WTC11 (cell line): ENCODE measurements around the gene KAT6B. TPM values are rescaled to one million over a fixed set of nuclear protein-coding genes. Genes with fewer than 3 reads are reported as not detected.

ENCODE experiments used
- ATAC-seq: fragments of 200-7000 bp; cut with Tn5 transposase; 2 replicates; pipeline ENCODE4 v1.10.0; 2021; ENCODE audit warnings: mild to moderate bottlenecking, moderate library complexity
- CTCF ChIA-PET: fragments of 300-600 bp; sonication (Branson Sonifier 250); formaldehyde crosslinking; loops from one replicate; lab custom pipeline; 2021; ENCODE audit warnings: antibody characterized with exemption; lab: Charles Lee
- POLR2A ChIA-PET: fragments of 350-600 bp; sonication (Branson Sonifier 250); formaldehyde crosslinking; loops from one replicate; lab custom pipeline; 2021; ENCODE audit warnings: antibody characterized with exemption; lab: Charles Lee
- DNase-seq: peaks from one replicate; pipeline ENCODE4 v3.0.0; 2021; ENCODE audit warnings: low spot score
- H3K27ac Mint-ChIP-seq: 2 replicates; pipeline ENCODE4 v1.8.0; 2021; ENCODE audit warnings: mixed read lengths
- H3K27me3 Mint-ChIP-seq: 2 replicates; pipeline ENCODE4 v1.8.0; 2021; ENCODE audit warnings: low read depth, mild to moderate bottlenecking, moderate library complexity, mixed read lengths
- H3K36me3 Mint-ChIP-seq: 2 replicates; pipeline ENCODE4 v1.8.0; 2021; ENCODE audit warnings: mixed read lengths
- H3K4me1 Mint-ChIP-seq: 2 replicates; pipeline ENCODE4 v1.8.0; 2022; ENCODE audit warnings: mixed read lengths
- H3K4me3 Mint-ChIP-seq: 2 replicates; pipeline ENCODE4 v1.8.0; 2021; ENCODE audit warnings: mild to moderate bottlenecking, moderate library complexity, mixed read lengths
- H3K9me3 Mint-ChIP-seq: 2 replicates; pipeline ENCODE4 v1.8.0; 2021; ENCODE audit warnings: mixed read lengths
- CREB1 ChIP-seq: sonication (generic); formaldehyde crosslinking; IDR thresholded peaks from 2 replicates; pipeline ENCODE4 v1.8.0; 2023; ENCODE audit warnings: mild to moderate bottlenecking, missing genetic modification reagents
- ESRRA ChIP-seq: sonication (generic); formaldehyde crosslinking; IDR thresholded peaks from 2 replicates; pipeline ENCODE4 v1.8.1; 2022; ENCODE audit warnings: mild to moderate bottlenecking, missing genetic modification reagents, borderline replicate concordance
- FOXK1 ChIP-seq: sonication (generic); formaldehyde crosslinking; IDR thresholded peaks from 2 replicates; pipeline ENCODE4 v1.8.0; 2022; ENCODE audit warnings: mild to moderate bottlenecking, moderate library complexity, missing genetic modification reagents
- JAZF1 ChIP-seq: fragments of 250-450 bp; sonication (Bioruptor Pico); IDR thresholded peaks from 2 replicates; pipeline ENCODE4 v1.9.0; 2021; ENCODE audit warnings: moderate library complexity, mild to moderate bottlenecking, inconsistent platforms
- KAT7 ChIP-seq: sonication (generic); formaldehyde crosslinking; IDR thresholded peaks from 2 replicates; pipeline ENCODE4 v1.8.1; 2023; ENCODE audit warnings: missing genetic modification reagents, mild to moderate bottlenecking, borderline replicate concordance
- MXD4 ChIP-seq: fragments of 250-450 bp; sonication (Bioruptor Pico); IDR thresholded peaks from 2 replicates; pipeline ENCODE4 v1.8.0; 2021; ENCODE audit warnings: mild to moderate bottlenecking, moderate library complexity, borderline replicate concordance
- NFE2L1 ChIP-seq: sonication (generic); formaldehyde crosslinking; IDR thresholded peaks from 2 replicates; pipeline ENCODE4 v1.8.1; 2023; ENCODE audit warnings: missing genetic modification reagents
- NR3C1 ChIP-seq: sonication (generic); formaldehyde crosslinking; conservative IDR thresholded peaks from 2 replicates; pipeline ENCODE4 v1.8.1; 2023; ENCODE audit warnings: low read depth, mild to moderate bottlenecking, missing genetic modification reagents
- RORB ChIP-seq: fragments of 250-450 bp; sonication (Bioruptor Pico); IDR thresholded peaks from 2 replicates; pipeline ENCODE4 v1.9.0; 2021; ENCODE audit warnings: mild to moderate bottlenecking
- SMAD3 ChIP-seq: sonication (generic); formaldehyde crosslinking; IDR thresholded peaks from 2 replicates; pipeline ENCODE4 v1.8.0; 2022; ENCODE audit warnings: missing genetic modification reagents, mild to moderate bottlenecking, borderline replicate concordance
- SMAD4 ChIP-seq: sonication (generic); formaldehyde crosslinking; IDR thresholded peaks from 2 replicates; pipeline ENCODE4 v1.8.0; 2022; ENCODE audit warnings: mild to moderate bottlenecking, missing genetic modification reagents
- SOX15 ChIP-seq: fragments of 250-450 bp; sonication (Bioruptor Pico); IDR thresholded peaks from 2 replicates; pipeline ENCODE4 v1.9.0; 2021; ENCODE audit warnings: mild to moderate bottlenecking
- ZNF121 ChIP-seq: sonication (generic); formaldehyde crosslinking; IDR thresholded peaks from 2 replicates; pipeline ENCODE4 v1.8.0; 2023; ENCODE audit warnings: missing genetic modification reagents
- ZNF263 ChIP-seq: sonication (generic); formaldehyde crosslinking; IDR thresholded peaks from 2 replicates; pipeline ENCODE4 v1.8.1; 2022; ENCODE audit warnings: low read depth, mild to moderate bottlenecking, moderate library complexity, missing genetic modification reagents
- ZNF317 ChIP-seq: sonication (generic); formaldehyde crosslinking; IDR thresholded peaks from 2 replicates; pipeline ENCODE4 v1.8.1; 2023; ENCODE audit warnings: low read depth, mild to moderate bottlenecking, moderate library complexity, missing genetic modification reagents, borderline replicate concordance
- ZNF396 ChIP-seq: fragments of 250-450 bp; sonication (Bioruptor Pico); IDR thresholded peaks from 2 replicates; pipeline ENCODE4 v1.8.0; 2021; ENCODE audit warnings: mild to moderate bottlenecking, moderate library complexity, borderline replicate concordance
- total RNA-seq: library from RNA; stranded (reverse); gene quantifications from 3 replicates; pipeline ENCODE4 v1.2.3, GENCODE V29; 2021
- TF ChIP-seq, protein P1 (sequence below): sonication (generic); formaldehyde crosslinking; IDR thresholded peaks from 2 replicates; pipeline ENCODE4 v1.8.1; 2023; ENCODE audit warnings: mild to moderate bottlenecking, missing genetic modification reagents, borderline replicate concordance
- TF ChIP-seq, protein P2 (sequence below): sonication (generic); formaldehyde crosslinking; IDR thresholded peaks from 2 replicates; pipeline ENCODE4 v1.8.0; 2022; ENCODE audit warnings: mild to moderate bottlenecking, missing genetic modification reagents
- TF ChIP-seq, protein P3 (sequence below): sonication (generic); formaldehyde crosslinking; IDR thresholded peaks from 2 replicates; pipeline ENCODE4 v1.8.0; 2022; ENCODE audit warnings: missing genetic modification reagents
- TF ChIP-seq, protein P4 (sequence below): fragments of 250-450 bp; sonication (Bioruptor Pico); IDR thresholded peaks from 2 replicates; pipeline ENCODE4 v1.9.0; 2021; ENCODE audit warnings: mild to moderate bottlenecking
- TF ChIP-seq, protein P5 (sequence below): sonication (generic); formaldehyde crosslinking; IDR thresholded peaks from 2 replicates; pipeline ENCODE4 v1.8.1; 2023; ENCODE audit warnings: mild to moderate bottlenecking, missing genetic modification reagents, moderate library complexity

The KAT6B gene
- total RNA-seq, 1 experiment from 2014 or later: 18.5 TPM

DNA sequence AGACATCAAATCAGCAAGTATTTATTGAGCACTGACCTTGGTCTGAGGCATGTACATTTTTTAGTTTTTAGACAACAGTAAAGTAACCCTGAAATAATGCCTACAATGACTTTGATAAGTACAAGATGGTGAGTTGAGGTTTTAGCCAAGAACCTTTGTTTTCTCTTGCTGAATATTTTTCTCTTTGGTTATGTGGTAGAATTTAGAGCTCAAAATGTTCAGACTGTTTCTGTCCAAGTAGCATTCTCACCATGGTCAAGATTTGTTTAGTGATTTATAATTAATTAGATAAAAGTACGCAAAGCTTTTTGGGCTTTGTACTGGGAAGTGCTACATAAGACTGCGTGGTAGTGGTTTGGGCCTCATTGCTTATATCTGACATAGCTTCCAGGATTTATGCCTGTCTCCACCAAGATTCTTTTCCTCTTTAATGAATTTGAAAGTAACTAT lies 102.4 kb downstream of the KAT6B start:
- ATAC-seq (no peak), DNase-seq (no peak)
- no peak overlapping the region for H3K4me3 Mint-ChIP-seq
- peaks cover 31% of the 10 kb centered on the region for H3K4me1 Mint-ChIP-seq
- ChIA-PET POLR2A (no interaction called here), CTCF (interaction anchor here (0.9 kb wide), 1 partner anchor 18 kb away, joined by 3 read pairs; no protein-coding TSS in a partner anchor)
- TF ChIP-seq, protein P1, sequence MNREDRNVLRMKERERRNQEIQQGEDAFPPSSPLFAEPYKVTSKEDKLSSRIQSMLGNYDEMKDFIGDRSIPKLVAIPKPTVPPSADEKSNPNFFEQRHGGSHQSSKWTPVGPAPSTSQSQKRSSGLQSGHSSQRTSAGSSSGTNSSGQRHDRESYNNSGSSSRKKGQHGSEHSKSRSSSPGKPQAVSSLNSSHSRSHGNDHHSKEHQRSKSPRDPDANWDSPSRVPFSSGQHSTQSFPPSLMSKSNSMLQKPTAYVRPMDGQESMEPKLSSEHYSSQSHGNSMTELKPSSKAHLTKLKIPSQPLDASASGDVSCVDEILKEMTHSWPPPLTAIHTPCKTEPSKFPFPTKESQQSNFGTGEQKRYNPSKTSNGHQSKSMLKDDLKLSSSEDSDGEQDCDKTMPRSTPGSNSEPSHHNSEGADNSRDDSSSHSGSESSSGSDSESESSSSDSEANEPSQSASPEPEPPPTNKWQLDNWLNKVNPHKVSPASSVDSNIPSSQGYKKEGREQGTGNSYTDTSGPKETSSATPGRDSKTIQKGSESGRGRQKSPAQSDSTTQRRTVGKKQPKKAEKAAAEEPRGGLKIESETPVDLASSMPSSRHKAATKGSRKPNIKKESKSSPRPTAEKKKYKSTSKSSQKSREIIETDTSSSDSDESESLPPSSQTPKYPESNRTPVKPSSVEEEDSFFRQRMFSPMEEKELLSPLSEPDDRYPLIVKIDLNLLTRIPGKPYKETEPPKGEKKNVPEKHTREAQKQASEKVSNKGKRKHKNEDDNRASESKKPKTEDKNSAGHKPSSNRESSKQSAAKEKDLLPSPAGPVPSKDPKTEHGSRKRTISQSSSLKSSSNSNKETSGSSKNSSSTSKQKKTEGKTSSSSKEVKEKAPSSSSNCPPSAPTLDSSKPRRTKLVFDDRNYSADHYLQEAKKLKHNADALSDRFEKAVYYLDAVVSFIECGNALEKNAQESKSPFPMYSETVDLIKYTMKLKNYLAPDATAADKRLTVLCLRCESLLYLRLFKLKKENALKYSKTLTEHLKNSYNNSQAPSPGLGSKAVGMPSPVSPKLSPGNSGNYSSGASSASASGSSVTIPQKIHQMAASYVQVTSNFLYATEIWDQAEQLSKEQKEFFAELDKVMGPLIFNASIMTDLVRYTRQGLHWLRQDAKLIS (CRISPR knock-in tag): no peak
- TF ChIP-seq MXD4 (CRISPR knock-in tag): no peak
- TF ChIP-seq SMAD4 (CRISPR knock-in tag): no peak
- no peak for TF ChIP-seq NFE2L1 (CRISPR knock-in tag)
- TF ChIP-seq, protein P2, sequence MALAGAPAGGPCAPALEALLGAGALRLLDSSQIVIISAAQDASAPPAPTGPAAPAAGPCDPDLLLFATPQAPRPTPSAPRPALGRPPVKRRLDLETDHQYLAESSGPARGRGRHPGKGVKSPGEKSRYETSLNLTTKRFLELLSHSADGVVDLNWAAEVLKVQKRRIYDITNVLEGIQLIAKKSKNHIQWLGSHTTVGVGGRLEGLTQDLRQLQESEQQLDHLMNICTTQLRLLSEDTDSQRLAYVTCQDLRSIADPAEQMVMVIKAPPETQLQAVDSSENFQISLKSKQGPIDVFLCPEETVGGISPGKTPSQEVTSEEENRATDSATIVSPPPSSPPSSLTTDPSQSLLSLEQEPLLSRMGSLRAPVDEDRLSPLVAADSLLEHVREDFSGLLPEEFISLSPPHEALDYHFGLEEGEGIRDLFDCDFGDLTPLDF (CRISPR knock-in tag): no peak
- no peak for TF ChIP-seq JAZF1 (CRISPR knock-in tag)
- no peak for TF ChIP-seq KAT7 (CRISPR knock-in tag)
- no peak for TF ChIP-seq RORB
- no peak for TF ChIP-seq FOXK1 (CRISPR knock-in tag)
- TF ChIP-seq NR3C1: no peak
- no peak for TF ChIP-seq CREB1
- TF ChIP-seq, protein P3, sequence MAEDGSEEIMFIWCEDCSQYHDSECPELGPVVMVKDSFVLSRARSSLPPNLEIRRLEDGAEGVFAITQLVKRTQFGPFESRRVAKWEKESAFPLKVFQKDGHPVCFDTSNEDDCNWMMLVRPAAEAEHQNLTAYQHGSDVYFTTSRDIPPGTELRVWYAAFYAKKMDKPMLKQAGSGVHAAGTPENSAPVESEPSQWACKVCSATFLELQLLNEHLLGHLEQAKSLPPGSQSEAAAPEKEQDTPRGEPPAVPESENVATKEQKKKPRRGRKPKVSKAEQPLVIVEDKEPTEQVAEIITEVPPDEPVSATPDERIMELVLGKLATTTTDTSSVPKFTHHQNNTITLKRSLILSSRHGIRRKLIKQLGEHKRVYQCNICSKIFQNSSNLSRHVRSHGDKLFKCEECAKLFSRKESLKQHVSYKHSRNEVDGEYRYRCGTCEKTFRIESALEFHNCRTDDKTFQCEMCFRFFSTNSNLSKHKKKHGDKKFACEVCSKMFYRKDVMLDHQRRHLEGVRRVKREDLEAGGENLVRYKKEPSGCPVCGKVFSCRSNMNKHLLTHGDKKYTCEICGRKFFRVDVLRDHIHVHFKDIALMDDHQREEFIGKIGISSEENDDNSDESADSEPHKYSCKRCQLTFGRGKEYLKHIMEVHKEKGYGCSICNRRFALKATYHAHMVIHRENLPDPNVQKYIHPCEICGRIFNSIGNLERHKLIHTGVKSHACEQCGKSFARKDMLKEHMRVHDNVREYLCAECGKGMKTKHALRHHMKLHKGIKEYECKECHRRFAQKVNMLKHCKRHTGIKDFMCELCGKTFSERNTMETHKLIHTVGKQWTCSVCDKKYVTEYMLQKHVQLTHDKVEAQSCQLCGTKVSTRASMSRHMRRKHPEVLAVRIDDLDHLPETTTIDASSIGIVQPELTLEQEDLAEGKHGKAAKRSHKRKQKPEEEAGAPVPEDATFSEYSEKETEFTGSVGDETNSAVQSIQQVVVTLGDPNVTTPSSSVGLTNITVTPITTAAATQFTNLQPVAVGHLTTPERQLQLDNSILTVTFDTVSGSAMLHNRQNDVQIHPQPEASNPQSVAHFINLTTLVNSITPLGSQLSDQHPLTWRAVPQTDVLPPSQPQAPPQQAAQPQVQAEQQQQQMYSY (CRISPR knock-in tag): no peak
- TF ChIP-seq SOX15: no peak
- no peak for TF ChIP-seq ZNF396
- TF ChIP-seq ZNF121 (CRISPR knock-in tag): no peak
- TF ChIP-seq, protein P4, sequence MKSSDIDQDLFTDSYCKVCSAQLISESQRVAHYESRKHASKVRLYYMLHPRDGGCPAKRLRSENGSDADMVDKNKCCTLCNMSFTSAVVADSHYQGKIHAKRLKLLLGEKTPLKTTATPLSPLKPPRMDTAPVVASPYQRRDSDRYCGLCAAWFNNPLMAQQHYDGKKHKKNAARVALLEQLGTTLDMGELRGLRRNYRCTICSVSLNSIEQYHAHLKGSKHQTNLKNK (CRISPR knock-in tag): no peak
- no peak for TF ChIP-seq ZNF263
- no peak for TF ChIP-seq ZNF317 (CRISPR knock-in tag)
- H3K36me3 Mint-ChIP-seq: no peaks in the 10 kb centered on the region
- H3K27me3 Mint-ChIP-seq: no peaks in the 10 kb centered on the region
- no peaks in the 10 kb centered on the region for H3K9me3 Mint-ChIP-seq
- no peak overlapping the region for H3K27ac Mint-ChIP-seq

DNA sequence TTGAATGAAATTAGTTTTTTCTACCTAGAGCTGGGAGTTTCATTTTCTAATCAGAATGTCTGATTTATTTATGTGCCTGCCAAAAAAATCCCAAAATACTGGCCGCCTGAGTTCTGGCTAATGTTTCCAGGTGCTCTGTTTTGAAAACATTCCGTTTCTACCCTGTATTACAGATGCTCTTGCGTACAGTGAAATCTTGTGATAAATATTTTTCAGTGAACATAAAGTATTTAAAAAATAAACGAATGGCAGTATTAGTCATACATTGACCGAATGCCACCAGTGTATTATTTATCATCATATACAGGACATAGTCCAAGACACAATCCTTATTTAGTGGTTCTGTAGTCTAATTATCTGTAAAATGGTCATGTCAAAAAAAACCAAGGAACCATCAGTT lies 102.8 kb downstream of the KAT6B start:
- ChIA-PET CTCF (interaction anchor here (0.9 kb wide), 1 partner anchor 19 kb away, joined by 3 read pairs; no protein-coding TSS in a partner anchor), POLR2A (no interaction called here)
- DNase-seq: no peak
- Mint-ChIP-seq H3K9me3 (no peaks in the 10 kb centered on the region), H3K27ac (no peak overlapping the region), H3K27me3 (no peaks in the 10 kb centered on the region), H3K4me3 (no peak overlapping the region), H3K4me1 (peaks cover 29% of the 10 kb centered on the region), H3K36me3 (no peaks in the 10 kb centered on the region)
- TF ChIP-seq, protein P5, sequence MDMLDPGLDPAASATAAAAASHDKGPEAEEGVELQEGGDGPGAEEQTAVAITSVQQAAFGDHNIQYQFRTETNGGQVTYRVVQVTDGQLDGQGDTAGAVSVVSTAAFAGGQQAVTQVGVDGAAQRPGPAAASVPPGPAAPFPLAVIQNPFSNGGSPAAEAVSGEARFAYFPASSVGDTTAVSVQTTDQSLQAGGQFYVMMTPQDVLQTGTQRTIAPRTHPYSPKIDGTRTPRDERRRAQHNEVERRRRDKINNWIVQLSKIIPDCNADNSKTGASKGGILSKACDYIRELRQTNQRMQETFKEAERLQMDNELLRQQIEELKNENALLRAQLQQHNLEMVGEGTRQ (CRISPR knock-in tag): no peak
- no peak for TF ChIP-seq ESRRA
- TF ChIP-seq SMAD3 (CRISPR knock-in tag): no peak
- no peak for ATAC-seq
